Brain pericyte (primary cell): ENCODE results near the gene SCARF2.
"Not testable (repeated sequence)": the region's sequence is repeated elsewhere in the genome, so short reads cannot be mapped to it uniquely, and the experiment has no call there.

Experiments
- DNase-seq: peaks from one replicate; pipeline ENCODE4 v3.0.0-alpha.2; 2012; ENCODE audit warnings: low read depth, low spot score

SCARF2 gene

DNA sequence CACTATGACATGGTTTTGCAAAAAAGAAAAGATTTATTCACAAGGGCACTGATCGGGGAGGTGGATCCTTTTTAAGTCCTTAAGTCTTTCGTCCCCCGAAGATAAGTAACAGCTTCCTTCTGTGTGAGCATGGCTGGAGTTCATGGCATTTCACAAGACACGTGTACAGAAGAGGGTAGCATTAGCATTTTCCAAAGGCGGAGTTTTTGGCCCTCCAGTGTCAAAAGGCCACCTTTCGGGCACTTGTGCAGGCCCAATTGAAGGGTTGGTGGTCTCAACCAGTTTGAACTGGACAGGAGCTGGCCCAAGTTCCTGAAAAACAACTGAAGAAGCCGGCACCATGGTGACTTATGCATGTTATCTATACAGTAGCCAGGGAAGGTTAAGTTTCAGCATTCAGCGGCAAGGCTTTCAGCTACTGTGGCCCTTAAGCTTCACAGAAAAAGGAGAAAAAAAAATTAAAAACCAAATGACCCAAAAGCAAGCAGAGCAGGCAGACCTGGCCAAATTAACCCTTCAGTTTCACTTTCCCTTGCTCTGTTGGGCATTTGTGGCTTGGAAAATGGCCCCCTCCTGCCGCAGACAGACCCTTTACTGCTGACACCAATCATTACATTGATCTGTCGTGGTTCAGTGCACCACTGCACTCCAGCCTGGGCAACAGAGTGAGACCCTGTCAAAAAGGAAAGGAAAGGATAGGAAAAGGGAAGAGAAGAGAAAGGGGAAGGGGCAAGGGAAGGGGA lies 25.0 kb downstream of the SCARF2 start:
- no peak for DNase-seq

DNA sequence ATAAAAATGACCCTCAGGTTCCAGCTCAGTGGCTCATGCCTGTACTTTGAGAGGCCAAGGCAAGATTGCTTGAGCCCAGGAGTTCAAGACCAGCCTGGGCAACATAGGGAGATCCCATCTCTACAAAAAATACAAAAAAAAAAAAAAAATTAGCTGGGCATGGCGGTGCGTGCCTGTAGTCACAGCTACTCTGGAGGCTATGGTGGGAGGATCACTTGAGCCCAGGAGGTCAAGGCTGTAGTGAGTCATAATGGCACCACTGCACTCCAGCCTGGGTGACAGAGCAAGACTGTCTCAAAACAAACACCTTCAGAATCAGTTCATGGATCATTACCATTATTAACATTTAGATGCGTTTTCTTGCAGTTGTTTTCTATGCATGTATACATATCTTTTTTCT lies 28.2 kb downstream of the SCARF2 start:
- DNase-seq, result not testable (repeated sequence)

DNA sequence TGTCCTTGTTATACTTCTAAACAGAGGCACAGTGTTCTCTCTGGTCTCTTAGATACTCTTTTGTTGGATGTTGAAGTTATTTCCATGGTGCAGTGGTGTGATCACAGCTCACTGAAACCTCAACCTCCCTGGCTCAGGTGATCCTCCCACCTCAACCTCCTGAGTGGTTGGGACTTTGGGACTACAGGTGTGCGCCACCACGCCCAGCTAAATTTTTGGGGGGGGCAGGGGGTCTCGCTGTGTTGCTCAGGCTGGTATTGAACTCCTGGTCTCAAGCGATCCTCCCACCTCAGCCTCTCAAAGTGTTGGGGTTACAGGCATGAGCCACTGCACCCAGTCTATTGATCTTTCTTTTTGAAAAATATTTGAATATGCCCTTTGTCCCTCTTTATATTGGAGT lies 28.7 kb downstream of the SCARF2 start:
- DNase-seq, result no peak

DNA sequence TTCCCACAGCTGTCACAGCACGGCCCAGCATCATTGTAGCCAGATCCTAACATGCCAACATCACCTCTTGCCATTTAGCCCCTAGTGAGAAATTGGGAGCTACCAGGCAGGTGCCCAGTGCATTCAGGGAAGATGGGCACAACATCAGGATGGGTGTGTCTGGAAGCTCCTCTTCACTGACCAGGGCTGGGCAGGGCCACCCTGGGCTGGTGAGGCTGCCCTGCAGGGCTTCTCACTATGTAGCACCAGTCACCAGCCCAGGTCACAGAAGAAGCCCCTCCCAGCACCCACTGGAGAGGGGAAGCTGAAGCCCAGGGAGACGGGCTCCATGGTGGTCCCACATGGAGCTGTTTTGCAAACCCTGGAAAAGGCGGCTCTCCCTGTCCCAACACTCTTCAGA lies 29.8 kb downstream of the SCARF2 start:
- no peak for DNase-seq

- DNase-seq, result no peak
Observed at GRCh38 chr22:20406686-20407408, 30.8 kb downstream of the SCARF2 start.

DNA sequence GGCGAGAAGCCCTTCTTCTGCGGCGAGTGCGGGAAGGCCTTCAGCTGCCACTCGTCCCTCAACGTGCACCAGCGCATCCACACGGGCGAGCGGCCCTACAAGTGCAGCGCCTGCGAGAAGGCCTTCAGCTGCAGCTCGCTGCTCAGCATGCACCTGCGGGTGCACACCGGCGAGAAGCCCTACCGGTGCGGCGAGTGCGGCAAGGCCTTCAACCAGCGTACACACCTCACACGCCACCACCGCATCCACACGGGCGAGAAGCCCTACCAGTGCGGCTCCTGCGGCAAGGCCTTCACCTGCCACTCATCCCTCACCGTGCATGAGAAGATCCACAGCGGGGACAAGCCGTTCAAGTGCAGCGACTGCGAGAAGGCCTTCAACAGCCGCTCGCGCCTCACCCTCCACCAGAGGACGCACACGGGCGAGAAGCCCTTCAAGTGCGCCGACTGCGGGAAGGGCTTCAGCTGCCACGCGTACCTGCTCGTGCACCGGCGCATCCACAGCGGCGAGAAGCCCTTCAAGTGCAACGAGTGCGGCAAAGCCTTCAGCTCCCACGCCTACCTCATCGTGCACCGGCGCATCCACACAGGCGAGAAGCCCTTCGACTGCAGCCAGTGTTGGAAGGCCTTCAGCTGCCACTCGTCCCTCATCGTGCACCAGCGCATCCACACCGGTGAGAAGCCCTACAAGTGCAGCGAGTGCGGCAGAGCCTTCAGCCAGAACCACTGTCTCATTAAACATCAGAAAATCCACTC lies 31.5 kb downstream of the SCARF2 start:
- no peak for DNase-seq

DNA sequence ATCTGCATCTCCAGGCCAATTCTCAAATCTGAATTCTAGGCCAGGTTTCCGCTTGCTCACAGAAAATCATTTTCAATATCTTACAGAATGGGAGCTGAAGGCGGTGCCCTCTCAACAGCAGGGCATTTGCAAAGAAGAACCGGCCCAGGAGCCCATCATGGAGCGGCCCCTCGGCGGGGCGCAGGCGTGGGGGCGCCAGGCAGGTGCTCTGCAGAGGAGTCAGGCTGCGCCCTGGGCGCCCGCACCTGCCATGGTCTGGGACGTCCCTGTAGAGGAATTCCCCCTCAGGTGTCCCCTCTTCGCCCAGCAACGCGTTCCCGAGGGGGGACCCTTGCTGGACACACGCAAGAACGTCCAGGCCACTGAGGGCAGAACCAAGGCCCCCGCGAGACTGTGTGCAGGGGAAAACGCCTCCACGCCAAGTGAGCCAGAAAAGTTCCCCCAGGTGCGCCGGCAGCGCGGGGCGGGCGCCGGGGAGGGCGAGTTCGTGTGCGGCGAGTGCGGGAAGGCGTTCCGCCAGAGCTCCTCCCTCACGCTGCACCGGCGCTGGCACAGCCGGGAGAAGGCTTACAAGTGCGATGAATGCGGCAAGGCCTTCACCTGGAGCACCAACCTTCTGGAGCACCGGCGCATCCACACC lies 32.2 kb downstream of the SCARF2 start:
- no peak for DNase-seq

DNA sequence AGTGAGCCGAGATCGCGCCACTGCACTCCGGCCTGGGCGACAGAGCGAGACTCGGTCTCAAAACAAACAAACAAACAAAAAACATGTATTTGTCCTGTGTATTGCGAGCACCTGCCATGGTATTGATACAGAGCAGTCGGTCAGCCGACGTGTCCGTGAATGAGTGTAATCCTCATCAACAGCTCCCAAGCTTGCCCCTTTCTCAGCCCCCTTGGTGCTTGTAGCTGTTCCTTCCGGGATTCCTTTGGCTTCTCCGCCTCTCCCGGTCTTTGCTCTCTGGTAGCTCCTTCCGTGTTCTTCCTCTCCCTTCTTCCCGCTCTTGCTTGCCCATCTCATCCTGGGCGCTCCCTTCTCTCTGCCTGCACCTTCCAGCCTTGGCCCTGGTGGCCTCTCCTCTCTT lies 32.7 kb downstream of the SCARF2 start:
- DNase-seq, result no peak

- DNase-seq, result no peak
Observed at GRCh38 chr22:20403779-20404140, 33.9 kb downstream of the SCARF2 start.

DNA sequence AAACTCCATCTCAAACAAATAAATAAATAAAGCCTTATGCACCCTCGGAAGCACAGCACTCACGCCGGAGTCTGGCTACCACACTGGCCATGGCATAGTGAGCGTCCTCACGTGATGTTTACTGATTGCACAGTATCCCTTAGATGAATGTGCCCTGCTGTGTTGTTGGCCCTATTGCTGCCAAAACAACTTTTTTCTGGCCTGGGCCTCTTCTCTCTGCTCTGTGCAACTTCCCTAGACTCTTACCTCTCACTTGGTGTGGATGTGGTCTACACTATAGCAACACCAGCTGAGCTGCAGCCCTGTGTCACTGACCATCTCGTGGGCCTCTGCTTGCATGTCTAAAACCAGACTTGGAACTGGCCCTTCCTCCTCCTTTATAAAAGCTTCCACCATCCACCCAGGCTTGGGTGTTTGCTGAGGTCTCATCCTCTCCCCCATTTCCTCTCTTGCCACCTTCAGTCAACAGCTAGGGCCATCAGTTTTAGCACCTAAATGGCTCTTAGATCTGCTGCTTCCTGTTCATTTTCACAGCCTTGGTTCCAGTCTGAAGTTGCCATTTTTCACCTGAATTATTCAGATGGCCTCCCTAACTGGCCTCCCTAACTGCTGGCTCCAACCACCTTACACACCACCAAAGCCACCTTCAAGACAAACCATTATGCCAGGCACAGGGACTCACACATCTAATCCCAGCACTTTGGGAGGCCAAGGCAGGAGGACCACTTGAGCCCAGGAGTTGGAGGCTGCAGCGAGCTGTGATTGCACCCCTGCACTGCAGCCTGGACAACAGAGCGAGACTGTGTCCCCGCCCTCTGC lies 34.5 kb downstream of the SCARF2 start:
- DNase-seq, result no peak

DNA sequence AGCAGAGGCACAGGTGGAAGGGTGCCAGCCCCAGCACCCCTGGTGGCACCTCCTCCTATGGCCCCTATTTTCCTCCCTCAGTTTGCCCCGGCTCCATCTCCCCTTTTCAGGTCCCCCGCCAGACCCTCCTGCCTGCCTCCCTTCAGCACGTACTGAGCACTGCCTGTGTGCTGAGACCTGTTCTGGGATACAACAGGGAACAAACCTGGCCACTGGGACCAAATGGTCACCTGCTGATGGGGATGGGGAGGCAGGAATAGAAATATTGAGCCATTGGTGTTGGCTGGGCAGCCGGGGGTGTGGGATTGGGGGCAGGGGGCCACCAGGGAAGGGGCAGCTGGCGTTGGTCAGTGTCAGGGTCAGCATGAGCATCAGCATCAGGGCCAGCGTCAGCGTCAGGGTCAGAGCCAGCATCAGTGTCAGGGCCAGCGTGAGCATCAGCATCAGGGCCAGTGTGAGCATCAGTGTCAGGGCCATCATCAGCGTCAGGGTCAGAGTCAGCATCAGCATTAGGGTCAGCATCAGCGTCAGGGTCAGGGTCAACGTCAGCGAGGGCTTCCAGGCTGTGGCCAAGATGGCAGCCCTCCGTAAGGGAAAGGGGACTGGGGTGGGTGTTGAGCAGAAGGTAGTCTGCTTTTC lies 36.1 kb downstream of the SCARF2 start:
- no peak for DNase-seq

- no peak for DNase-seq
Observed at GRCh38 chr22:20400606-20401375, 36.8 kb downstream of the SCARF2 start.

GRCh38 chr22:20399866-20400605 lies 37.6 kb downstream of the SCARF2 start:
- no peak for DNase-seq

DNA sequence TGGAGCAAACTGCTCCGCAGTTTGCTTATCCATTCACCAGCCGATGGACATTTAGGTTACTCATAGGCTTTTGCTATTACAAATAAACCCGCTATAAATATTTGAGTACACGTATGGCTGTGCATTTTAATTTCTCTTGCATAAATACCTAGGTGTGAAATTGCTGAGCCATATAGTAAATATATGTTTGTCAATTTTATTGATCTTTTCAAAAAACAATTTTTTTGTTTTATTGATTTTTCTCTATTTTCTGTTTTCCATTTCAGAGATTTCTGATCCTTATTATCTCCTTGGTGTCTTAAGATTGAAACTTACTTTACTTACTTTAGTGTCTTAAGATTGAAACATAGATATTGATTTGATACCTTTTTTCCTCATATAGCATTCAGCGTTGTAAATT lies 39.2 kb downstream of the SCARF2 start:
- no peak for DNase-seq

- no peak for DNase-seq
Observed at GRCh38 chr22:20397498-20397897, 40.1 kb downstream of the SCARF2 start.

DNA sequence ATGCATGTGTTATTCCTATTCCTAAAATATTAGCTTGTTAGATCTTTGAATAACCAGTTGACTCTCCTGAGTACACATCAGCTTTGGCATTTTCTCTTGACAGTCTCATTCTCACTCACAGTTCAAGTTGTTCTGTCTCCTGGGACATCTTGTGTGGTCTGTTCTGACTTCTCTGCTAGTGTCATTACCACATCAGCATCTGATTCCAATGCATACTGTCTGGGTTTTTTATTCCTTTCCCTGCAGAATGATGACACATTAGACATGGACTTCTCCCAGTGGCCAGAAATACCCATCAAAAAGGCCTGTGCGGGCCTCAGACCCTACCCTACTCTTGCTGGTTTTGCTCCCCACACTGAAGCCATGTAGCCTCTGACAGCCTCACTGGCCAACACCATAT lies 41.0 kb downstream of the SCARF2 start:
- DNase-seq, result no peak

GRCh38 chr22:20395907-20396287 lies 41.7 kb downstream of the SCARF2 start:
- DNase-seq, result no peak

- DNase-seq, result no peak
Observed at GRCh38 chr22:20395181-20395906, 42.3 kb downstream of the SCARF2 start.
